NCI-H748 (cell line): ENCODE data around the gene CDH1.

Source experiments
- DNase-seq: peaks from one replicate; lab custom pipeline; 2025; ENCODE audit not compliant: unreplicated experiment; lab: John Stamatoyannopoulos, UW

Gene CDH1

DNA sequence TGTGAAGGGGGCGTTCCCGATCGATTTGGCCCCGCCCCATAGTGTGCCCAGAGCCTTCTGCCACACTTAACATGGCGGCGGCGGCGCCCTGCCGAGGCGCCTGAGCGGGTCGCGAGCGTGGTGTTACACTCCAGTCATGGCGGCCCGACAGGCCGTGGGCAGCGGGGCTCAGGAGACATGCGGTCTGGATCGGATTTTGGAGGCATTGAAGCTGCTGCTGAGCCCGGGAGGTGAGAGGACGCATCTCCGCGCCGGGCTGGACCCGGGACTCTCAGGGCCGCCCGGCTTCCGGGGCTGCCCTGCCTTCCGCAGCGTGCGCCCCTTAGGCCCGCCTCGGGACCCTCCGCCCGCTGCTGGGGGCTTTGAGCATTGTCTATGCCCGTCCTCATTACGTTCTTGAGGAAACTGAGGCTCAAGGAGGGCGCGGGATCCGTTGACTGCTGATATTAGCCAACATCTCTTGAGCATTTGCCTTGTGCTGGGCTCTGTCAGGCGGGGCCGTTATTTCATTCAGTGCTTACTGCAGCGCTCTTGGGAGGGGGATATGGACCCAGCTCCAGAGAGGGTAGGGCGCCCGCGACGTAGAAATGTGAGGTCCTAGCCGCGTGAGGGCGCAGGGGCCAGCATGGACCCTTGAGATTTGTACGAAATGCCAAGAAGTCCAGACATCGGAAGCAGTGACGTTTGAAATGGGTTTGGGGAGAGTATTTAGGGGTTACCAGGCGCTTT is 106.6 kb downstream of the CDH1 start, which contains the start of gene TANGO6:
Gene TANGO6, plus strand, starts transcription at position 50 of the 729 bp plus-strand sequence. Its CDS starts 87 bp downstream, at position 137.
- DNase-seq: peak; percentile 86

DNA sequence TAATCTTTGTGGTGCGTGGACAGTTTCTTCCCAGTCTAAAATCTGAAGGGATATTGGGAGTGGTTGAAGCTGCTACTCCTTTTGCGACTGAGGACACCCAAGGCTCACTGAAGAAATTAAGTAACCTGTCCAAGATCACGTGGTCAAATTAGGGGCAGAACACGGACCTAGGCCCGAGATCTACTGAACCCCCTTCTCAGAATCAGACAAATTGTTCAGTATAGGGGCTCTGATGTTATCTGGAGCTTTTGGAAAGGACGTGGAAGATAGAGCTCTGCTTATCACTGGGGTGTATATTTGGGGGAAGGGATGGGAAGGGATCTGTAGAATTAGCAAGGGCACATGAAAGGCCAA is 107.1 kb downstream of the CDH1 start:
- DNase-seq: no peak

DNA sequence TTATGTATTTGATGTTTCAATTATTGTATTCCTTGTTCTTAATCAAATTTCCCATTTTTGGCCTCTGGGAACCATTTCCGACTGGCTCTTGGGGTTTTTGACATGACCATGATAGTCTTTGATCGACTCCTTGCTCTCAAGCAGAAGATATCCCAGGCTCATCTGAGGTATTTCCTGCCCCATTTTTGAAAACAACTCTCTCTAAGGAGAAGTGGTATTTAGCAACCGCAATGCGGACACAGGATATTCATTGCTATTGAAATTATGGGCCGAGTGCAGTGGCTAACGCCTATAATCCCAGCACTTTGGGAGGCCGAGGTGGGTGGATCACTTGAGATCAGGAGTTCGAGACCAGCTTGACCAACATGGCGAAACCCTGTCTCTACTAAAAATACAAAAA is 111.7 kb downstream of the CDH1 start:
- no peak for DNase-seq

DNA sequence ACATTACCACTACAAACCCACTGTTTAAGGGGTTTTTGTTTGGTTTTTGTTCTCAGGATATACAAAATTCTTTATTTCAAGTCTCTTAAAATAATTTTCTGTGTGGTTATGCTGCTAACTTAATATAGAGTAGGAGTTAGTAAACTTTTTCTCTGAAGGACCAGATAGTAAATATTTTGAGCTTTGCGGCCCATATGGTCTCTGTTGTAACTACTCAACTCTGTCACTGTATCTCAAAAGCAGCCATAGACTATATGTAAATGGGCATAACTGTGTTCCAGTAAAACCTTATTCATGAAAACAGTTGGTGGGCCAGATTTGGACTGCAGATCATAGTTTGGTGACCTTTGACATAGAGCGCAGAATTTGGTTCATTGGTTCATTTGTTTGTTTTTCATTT is 113.4 kb downstream of the CDH1 start:
- DNase-seq: no peak

DNA sequence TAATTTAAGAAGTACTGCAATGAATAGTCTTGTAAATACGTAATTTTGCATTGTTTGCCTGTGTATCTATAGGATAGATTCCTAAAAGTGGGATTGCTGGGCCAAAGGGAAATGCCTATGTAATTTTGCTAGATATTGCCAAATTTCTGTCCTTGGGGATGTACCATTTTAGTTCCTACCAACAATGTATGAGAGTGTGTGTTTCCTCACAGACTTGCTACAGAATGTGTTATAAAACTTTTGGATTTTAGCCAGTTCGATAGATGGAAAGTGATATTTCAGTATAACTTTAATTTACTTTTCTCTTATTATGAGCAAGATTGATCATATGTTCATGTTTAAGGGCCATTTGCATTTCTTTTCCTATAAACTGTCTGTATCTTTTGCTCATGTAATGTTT is 114.5 kb downstream of the CDH1 start:
- DNase-seq: no peak

GRCh38 chr16:68857479-68857878 is 120.4 kb downstream of the CDH1 start:
- no peak for DNase-seq

- DNase-seq: no peak
These were observed 122.7 kb downstream of the CDH1 start for GRCh38 chr16:68859828-68860227.

- no peak for DNase-seq
These were observed 124.1 kb downstream of the CDH1 start for GRCh38 chr16:68860978-68861892.

DNA sequence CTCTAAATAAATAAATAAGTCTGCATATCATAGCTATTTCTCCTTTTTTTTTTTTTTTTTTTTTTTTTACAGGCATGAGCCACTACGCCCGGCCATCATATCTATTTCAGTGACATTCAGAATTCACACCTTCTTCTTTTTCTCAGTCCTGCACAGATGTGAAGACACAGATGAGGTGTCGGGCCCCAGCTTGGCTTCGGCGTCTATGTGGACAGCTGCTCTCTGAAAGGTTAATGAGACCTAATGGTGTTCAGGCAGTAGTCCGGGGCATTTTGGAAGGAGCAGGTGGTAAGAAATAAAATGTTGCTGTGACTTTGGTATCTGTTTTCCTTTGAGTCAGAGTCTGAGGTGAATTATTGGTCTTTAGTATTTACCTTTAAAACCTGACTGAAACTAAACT is 129.8 kb downstream of the CDH1 start:
- DNase-seq: no peak

- DNase-seq: no peak
These were observed 132.5 kb downstream of the CDH1 start for GRCh38 chr16:68869492-68870088.

- DNase-seq: no peak
These were observed 136.8 kb downstream of the CDH1 start for GRCh38 chr16:68873635-68874471.

- no peak for DNase-seq
These were observed 138.8 kb downstream of the CDH1 start for GRCh38 chr16:68875871-68876270.

GRCh38 chr16:68883685-68884084 is 146.6 kb downstream of the CDH1 start:
- DNase-seq: no peak

- DNase-seq: no peak
These were observed 147.3 kb downstream of the CDH1 start for GRCh38 chr16:68884401-68884800.
